ENCODE results near the gene CTSO.

CTSO gene

DNA sequence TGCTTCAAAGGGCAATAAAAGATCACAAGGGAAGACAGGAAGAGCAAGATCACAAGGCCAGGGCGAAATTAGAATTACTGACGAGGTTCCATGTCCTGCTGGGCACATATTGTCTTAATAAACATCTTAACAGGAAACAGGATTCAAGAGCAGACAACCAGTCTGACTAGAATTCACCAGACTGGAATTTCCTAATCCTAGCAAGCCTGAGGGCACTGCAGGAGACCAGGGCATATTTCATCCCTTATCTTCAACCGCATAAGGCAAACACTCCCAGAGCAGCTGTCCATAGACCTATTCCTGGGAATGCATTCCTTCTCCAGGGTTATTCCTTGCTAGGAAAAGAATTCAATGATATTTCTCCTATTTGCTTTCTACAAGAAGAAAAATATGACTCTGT, 62.6 kb downstream of the CTSO start:
- no peak overlapping the region for H3K27ac ChIP-seq
- TF ChIP-seq, protein P1, sequence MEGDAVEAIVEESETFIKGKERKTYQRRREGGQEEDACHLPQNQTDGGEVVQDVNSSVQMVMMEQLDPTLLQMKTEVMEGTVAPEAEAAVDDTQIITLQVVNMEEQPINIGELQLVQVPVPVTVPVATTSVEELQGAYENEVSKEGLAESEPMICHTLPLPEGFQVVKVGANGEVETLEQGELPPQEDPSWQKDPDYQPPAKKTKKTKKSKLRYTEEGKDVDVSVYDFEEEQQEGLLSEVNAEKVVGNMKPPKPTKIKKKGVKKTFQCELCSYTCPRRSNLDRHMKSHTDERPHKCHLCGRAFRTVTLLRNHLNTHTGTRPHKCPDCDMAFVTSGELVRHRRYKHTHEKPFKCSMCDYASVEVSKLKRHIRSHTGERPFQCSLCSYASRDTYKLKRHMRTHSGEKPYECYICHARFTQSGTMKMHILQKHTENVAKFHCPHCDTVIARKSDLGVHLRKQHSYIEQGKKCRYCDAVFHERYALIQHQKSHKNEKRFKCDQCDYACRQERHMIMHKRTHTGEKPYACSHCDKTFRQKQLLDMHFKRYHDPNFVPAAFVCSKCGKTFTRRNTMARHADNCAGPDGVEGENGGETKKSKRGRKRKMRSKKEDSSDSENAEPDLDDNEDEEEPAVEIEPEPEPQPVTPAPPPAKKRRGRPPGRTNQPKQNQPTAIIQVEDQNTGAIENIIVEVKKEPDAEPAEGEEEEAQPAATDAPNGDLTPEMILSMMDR (conservative IDR thresholded peaks at IDR 0.05): no peak
- TF ChIP-seq ZFX (IDR thresholded peaks at IDR 0.05): no peak

- TF ChIP-seq, protein P1 (conservative IDR thresholded peaks at IDR 0.05): no peak
- TF ChIP-seq ZFX (IDR thresholded peaks at IDR 0.05): no peak
- no peak overlapping the region for H3K27ac ChIP-seq
These were observed 63.7 kb downstream of the CTSO start for GRCh38 chr4:155889946-155890345.

- no peak overlapping the region for H3K27ac ChIP-seq
- no peak for TF ChIP-seq ZFX (IDR thresholded peaks at IDR 0.05)
- TF ChIP-seq, protein P1 (conservative IDR thresholded peaks at IDR 0.05): no peak
These were observed 64.5 kb downstream of the CTSO start for GRCh38 chr4:155889031-155889793.

GRCh38 chr4:155887847-155888570, 65.7 kb downstream of the CTSO start:
- TF ChIP-seq, protein P1 (conservative IDR thresholded peaks at IDR 0.05): no peak
- no peak for TF ChIP-seq ZFX (IDR thresholded peaks at IDR 0.05)
- no peak overlapping the region for H3K27ac ChIP-seq

GRCh38 chr4:155887045-155887444, 66.6 kb downstream of the CTSO start:
- no peak for TF ChIP-seq ZFX (IDR thresholded peaks at IDR 0.05)
- TF ChIP-seq, protein P1 (conservative IDR thresholded peaks at IDR 0.05): no peak
- no peak overlapping the region for H3K27ac ChIP-seq

GRCh38 chr4:155885666-155886065, 68.0 kb downstream of the CTSO start:
- H3K27ac ChIP-seq: no peak overlapping the region
- no peak for TF ChIP-seq ZFX (IDR thresholded peaks at IDR 0.05)
- TF ChIP-seq, protein P1 (conservative IDR thresholded peaks at IDR 0.05): no peak

GRCh38 chr4:155883895-155884294, 69.8 kb downstream of the CTSO start:
- TF ChIP-seq ZFX (IDR thresholded peaks at IDR 0.05): no peak
- TF ChIP-seq, protein P1 (conservative IDR thresholded peaks at IDR 0.05): no peak
- H3K27ac ChIP-seq: no peak overlapping the region
